Keratinocyte (primary cell): ENCODE data around the gene TSACC.

Source experiments
- EZH2 ChIP-seq: IDR thresholded peaks from one replicate; pipeline ENCODE4 v1.6.1; 2012; ENCODE audit warnings: inconsistent platforms, mild to moderate bottlenecking, low read length, moderate library complexity
- TF ChIP-seq, protein P1 (sequence below), 3 experiments: IDR thresholded peaks in 1 of 3; conservative IDR thresholded peaks in 1 of 3; optimal IDR thresholded peaks in 1 of 3; 2 replicates in 2 of 3; 3 replicates in 1 of 3; pipeline versions ENCODE3 to v1.5.1; 2011; ENCODE audit warnings: low read length in 3 of 3, mild to moderate bottlenecking in 3 of 3, moderate library complexity in 2 of 3, control low read depth in 1 of 3, inconsistent platforms in 1 of 3; ENCODE audit not compliant: insufficient read depth in 2 of 3; ENCODE audit errors: extremely low read depth in 1 of 3

DNA sequence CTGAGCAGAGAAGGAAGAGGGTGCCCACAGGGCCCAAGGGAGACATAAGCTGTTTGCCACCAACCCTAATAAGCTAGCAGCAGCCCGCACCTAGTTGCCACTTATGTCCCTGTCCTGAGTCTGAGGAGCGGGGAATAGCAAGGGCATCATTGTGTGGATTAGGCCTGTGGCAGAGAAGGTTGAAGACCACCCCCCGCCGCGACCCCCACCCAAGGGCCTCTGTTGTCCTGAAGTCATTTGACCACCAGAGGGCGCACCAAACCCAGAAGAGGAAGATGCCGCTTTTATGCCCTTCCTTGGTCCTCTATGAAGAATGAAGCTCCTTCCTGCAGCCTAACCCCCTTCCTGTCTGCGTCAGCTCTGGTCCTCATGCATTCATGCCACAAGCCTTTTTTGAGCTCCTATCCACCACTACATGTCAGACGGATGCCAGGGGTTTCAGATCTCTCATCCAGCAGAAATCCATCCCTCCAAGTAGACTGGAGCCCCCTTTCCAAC, 47.3 kb downstream of the TSACC start:
- TF ChIP-seq, protein P1, sequence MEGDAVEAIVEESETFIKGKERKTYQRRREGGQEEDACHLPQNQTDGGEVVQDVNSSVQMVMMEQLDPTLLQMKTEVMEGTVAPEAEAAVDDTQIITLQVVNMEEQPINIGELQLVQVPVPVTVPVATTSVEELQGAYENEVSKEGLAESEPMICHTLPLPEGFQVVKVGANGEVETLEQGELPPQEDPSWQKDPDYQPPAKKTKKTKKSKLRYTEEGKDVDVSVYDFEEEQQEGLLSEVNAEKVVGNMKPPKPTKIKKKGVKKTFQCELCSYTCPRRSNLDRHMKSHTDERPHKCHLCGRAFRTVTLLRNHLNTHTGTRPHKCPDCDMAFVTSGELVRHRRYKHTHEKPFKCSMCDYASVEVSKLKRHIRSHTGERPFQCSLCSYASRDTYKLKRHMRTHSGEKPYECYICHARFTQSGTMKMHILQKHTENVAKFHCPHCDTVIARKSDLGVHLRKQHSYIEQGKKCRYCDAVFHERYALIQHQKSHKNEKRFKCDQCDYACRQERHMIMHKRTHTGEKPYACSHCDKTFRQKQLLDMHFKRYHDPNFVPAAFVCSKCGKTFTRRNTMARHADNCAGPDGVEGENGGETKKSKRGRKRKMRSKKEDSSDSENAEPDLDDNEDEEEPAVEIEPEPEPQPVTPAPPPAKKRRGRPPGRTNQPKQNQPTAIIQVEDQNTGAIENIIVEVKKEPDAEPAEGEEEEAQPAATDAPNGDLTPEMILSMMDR (optimal IDR thresholded peaks at IDR 0.05 in 1 of 3, IDR thresholded peaks at IDR 0.05 in 1 of 3, conservative IDR thresholded peaks at IDR 0.05 in 1 of 3; ENCODE audit: extremely low read depth in 1 of 3, insufficient read depth in 2 of 3, low read length in 3 of 3): peak; percentile 81 to 95 (median 89)
- no peak for TF ChIP-seq EZH2
